Left renal cortex interstitium (tissue), 4 donors: ENCODE data around the gene DCLK2. TPM values are rescaled to one million over a fixed set of nuclear protein-coding genes. Genes with fewer than 3 reads are reported as not detected.
"Not testable (repeated sequence)": the region's sequence is repeated elsewhere in the genome, so short reads cannot be mapped to it uniquely, and the experiment has no call there.

Source experiments
- DNase-seq, 4 donors: peaks; one replicate each; pipeline ENCODE4 v3.0.0-alpha.2; 2013; ENCODE audit warnings: low read depth in 4 of 4, low spot score in 2 of 4, missing footprints in 1 of 4
- polyA plus RNA-seq, 4 donors: library from polyadenylated mRNA; unstranded; fragments of 120-200 nt; gene quantifications; one replicate each; pipeline ENCODE4 v1.2.1, GENCODE V29; 2013; ENCODE audit not compliant: insufficient read length in 4 of 4

The DCLK2 gene
- polyA plus RNA-seq, 4 donors, result 11.7 to 13.2 (median 12.2) TPM

DNA sequence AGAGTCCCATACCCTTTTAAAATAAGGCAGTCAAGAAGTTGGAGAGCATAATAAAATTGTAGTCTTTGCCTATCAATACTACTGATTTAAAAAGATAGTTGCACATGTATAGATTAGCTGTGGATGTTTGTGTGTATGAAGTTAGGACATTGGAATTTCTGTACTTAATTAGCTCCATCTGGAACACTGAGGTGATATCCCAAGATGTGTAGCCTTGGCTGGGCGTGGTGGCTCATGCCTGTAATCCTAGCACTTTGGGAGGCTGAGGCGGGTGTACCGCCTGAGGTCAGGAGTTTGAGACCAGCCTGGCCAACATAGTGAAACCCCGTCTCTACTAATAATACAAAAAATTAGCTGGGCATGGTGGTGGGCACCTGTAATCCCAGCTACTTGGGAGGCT, 119.0 kb downstream of the DCLK2 start:
- not testable (repeated sequence) for DNase-seq

DNA sequence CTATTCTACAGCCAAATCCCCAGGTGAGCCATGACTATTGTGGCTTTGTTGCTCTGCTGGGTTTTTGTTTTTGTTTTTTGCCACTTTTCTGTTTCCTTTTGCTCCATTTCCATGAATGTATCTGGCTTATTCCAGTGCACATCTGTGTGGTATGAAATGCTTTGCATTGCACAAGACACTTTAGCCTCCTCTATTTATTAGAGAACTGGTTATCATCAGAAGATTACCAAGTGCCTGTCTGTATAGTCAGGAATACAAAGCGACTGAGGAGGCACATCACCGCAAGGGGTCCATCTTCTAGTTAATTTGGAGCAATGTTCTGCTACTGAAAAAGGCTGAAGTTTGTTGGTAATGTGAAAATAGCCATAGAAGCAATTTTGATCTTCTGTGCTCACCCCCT, 120.8 kb downstream of the DCLK2 start:
- DNase-seq, result no peak

DNA sequence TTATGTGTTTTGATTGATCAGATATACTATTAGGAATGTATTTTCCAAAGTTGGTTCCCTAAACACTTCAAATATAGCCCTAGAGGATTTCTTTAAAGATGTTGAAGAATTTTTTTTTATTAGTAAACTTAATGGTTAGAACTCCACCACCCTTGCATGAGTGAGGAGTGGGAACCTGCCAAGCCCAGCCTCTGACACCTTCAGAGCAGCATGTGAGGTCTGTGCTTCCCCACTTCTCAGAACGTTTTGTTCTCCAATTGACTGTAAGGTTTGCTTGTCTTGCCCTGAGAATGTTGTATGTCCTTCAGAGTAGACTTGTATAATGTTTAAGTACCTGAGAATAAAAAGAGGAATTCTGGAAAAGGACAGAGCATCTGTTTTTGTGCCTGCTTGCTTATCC, 126.8 kb downstream of the DCLK2 start:
- DNase-seq, result no peak

DNA sequence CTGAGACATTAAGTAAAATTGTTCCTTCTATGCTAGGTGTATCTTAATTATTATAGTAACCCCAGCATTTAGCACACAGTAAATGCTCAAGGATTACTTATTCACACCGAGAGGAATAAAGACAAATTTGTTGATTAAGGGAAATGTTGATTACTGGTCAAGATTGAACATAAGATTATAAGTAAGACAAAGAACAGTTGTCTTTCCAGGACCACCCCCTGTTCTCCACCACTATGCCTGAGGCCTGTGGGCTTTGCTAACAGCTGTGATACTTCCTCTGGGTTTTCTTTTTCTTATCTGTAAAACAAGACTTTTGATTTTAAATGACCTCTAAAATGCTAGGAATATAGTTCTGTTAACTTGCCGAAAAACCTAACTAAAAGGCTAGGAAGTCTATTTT, 128.0 kb downstream of the DCLK2 start:
- DNase-seq, result no peak

DNA sequence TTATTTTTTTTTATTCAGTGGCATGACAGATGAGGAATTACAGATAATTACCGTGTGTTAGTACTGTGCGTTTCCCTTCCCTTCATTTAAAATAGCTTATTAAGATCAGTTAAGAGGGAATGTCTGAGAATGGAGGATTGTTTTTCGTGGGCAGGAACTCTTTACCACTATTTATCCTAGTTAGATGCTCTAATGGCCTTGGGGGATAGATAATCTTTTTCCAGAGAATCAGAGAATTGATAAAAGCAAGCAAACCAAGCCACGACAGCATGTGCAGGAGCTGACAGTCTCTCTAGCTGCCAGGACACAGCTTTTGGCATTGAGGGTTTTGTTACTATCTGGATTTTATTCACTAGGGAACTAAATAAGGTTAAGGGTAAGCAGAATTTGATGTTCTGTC, 128.7 kb downstream of the DCLK2 start:
- DNase-seq, result no peak

DNA sequence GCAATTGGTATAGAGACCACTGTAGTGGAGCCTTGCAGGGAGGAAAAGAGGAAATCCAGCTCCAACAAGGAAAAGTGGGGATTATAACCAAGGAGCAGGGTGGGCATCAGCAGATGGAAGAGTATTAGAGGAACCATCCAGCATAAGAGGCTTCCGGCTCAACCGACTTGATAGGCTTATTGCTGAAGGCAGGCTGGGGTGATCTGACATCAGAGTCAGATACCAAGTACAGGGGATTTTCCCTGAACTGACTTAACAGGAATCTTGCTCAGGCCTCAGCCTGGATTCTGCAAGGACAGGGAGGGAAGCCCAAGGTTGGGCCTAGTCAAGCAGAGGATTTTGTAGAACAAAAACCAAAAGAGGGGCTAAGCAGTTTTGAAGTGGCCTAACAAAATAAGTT, 129.6 kb downstream of the DCLK2 start:
- DNase-seq, result no peak

DNA sequence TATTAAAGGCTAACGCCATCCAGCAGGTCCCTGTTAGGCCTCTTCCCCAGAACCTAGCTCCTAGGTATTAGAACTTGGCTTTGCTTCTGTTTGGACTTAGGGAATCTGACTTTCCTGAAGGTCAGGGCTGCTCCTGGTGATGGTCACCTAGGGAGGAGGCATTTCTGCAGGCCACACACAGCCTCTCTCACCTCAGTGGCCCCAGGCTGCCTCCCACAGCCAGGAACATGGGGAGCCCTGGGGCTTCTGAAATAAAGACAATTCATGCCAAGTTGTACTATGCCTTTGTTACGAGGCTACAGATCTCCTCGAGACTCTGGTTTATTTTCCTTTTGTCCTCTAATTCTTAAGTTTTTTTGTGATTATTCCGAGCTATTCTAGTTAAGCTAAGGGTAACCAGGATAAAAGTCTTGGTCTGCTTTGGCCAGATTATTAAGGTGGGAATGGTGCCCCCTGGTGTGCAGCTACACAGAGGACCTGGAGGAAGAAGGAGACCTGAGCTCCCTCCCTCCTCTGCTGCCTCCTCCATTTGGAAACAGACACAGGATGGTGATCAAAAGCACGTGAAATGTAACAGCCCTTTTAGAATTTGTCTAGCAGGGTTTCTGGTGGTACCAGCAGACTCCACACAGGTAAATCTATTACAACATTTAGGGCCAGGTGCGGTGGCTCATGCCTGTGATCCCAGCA, 131.0 kb downstream of the DCLK2 start:
- DNase-seq, result no peak

DNA sequence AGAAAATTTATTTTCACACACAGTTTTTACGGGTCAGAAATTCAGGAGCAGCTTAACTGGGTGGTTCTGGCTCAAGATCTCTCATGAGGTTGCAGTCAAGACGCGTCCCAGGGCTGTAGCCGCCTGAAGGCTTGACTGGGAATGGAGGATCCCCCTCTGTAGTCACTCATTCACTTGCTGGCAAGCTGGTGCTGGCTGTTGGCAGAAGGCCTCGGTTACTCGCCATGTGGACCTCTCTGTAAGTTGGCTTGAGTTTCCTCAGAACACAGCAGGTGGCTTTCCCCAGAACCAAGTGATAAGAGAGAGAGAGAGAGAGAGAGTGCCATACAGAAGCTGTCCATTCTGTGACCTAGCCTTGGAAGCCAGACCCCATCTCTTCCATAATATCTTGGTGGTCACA, 132.8 kb downstream of the DCLK2 start:
- no peak for DNase-seq

DNA sequence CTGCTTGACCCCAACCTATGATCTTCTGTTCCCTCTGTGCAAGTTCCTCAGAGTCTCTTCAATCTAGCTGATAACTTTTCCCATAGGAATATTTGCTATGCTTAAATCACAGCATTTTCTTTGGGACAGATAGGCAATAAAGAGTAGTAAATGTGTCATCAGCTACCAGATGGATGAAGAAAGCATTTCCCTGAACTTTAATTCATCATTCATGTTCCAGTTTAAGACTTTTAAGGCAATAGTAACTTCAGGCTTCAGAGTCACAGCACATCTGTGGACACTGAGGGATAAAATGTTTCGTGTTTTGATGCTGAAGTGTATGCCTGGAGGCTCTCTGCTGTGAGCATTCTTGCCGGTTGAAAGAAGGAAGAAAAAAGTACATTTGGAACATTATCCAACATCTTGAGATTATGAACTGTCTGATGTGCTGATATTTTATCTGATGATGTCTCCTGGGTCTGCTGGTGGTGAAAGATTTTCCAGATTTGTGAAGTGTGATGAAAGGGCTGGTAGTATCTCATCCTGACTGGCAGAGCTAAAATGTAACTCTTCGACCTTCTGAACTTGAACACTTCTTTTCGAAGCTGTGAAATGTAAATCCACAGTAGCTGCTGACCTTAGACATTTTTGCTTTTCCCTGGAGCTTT, 133.7 kb downstream of the DCLK2 start:
- DNase-seq, result no peak

DNA sequence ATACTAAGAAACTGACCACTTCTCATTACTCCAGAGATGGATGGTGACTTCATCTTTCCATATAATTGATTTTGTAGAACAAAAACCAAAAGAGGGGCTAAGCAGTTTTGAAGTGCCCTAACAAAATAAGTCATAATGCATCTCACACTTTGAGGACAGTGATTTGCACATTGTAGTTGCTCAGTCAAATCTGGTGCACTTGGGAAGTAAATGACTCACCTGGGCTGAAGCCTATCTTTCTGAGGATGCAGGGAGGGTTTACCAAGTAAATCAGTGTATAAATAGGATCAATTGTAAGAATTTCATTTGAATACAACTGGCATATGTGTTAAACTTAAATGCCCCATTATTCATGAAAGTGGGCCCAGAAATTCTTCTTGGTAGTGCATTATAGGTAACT, 134.2 kb downstream of the DCLK2 start:
- no peak for DNase-seq

DNA sequence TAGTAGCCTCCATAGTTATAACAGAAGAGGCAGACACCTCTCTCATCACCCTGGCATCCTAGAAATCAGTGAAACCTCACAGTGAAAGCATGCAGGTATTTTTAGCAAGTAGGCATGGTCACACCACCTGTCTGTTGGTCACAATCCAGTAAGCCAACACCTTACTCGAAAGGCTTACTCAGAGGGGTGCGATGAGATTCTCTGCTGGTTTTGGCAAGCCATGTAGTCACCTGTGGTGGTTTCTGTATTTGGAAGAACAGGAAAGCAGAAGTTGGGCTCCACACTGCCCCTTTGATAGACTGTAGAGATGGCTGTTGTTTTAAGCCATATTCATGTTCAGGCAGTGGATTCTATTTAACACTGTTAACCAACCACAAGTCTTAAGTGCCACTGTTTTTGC, 134.7 kb downstream of the DCLK2 start:
- DNase-seq, result no peak

DNA sequence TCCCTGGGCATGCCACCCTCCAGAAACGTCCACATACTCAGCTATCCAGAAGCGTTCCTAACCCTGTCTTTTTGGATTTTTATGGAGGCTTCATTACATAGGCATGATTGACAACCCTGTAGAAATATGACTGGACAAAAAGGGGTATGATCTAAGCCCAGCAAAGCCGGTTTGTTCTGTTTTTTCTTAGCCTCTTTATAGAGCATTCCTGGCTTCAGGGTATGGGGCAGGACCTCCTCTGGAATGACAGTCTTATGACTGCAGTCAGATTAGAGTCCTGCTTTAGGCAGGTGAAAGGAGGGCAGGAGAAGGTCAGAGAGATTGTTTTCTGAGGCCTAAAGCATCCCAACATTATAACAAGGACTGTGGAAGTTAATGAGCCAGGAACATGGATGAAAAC, 137.4 kb downstream of the DCLK2 start:
- DNase-seq, result no peak

DNA sequence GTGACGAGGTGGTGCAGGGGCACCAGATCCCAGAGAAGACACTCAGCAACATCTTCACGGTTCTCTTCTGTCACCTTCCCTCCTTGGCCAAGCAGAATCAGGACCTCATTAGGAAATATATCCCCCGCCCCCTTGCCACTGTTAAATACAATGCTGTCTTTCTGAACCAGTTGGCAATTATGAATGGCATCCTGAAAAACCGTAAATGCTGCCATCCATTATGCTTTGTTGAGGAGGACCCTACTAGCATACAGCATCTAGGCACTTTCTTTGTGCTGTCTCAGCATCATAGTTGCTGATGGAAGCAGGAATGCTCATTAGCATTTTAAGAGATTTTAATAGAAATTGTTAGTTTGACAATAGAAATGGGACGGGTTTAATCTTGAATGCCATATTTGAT, 138.5 kb downstream of the DCLK2 start:
- no peak for DNase-seq

DNA sequence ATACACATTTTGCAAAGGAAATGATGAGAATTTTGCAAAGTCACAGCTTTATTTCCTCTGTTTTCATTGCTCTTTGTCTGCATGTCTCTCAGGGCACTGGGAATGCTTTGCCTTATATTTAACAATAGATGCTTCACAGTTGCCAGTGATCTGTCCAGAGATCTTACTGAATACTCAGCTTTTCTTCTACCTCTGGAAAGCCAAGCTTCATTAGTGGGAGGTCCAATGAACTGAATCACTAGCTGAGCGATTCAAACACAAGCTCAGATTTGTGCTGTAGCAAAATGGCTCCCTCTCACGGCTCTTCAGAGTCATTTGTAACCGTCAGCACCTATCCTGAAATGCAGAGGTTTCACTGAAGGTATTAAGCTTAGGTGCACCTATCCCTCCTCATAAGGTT, 138.9 kb downstream of the DCLK2 start:
- no peak for DNase-seq

DNA sequence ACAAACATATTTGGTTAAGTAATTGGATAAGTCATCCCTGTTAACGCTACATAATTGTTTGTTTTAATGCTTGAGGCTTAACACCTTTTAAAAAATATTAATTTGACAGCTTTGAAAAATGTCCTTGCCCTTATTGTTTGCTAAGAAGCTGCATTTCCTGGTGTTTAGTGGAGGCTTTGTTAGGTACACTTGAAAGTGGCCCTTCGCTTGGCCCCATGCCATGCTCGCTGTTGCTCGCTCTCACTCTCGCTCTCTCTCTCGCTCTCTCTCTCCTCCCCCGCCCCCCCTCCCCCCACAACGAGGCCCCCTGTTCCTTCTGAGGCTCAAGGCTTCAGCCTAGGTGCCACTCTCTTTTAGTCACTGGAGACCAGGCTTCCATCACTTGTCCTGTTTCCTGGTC, 139.6 kb downstream of the DCLK2 start:
- no peak for DNase-seq

DNA sequence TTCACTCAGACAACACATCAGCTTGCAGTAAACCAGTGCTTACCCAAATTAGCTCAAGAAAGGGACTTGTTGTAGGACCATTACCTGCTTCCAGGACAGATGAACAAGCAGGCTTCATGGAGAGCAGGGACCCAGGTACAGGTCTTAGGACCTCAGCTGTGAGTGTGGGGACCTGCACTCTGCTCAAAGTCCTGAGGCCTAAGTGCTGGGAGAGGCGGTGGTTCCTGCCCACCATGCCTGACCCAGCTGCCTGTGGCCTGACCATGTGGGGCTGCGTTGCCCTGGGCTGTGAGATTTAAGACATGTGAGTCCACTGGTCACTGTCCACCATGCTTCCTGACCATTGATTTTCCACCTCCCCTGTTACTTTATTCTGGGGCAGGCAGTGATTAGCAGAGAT, 140.2 kb downstream of the DCLK2 start:
- DNase-seq, result no peak

DNA sequence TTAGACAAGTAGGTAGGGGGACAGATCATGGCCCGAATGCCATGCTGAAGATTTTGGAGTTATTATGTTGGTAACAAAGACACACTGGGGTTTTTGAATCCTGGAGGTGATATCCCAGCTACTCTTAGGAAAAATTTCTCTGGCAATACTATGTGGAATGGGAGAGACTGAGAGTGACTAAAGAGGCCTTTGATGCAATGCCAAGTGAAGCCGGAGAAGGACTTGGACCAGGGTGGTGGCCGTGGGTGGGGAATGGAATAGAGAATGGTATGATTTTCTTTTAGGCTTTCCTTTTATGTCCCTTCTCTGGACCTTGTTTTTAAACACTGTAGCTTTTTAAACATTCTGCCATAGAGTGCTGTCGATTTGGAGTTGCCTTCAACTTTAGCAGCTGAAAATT, 141.6 kb downstream of the DCLK2 start:
- no peak for DNase-seq

DNA sequence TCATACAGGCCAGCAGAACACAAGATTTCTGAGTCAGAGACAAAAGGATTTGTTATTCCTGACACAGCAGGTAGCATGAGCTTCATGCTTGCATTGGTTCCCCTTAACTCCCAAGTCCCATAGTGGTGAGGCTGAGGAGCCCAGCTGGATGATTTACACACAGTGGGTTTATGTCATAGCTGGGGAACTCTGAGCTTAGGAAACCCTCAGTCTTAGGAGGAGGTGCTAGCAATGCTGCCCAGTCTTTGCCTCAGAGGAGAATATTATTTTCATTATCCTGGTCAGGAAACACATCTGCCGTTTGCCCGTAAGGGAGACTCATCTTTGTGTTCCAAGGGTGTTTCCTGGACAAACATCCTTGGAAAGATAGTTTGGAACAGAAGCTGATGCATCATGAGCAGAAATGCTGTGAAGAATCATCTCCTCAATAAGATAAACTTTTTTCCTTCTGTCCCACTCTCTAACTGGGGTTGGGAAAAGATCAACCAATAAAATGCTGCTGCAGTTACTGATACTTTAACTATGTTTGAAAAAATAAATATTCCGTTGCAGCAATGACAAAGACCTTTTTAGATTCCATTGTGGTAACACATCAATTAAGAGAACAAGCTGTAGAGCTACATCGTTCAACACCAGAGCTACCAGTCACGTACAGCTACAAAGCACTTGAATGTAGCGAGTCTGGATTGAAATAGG, 146.8 kb downstream of the DCLK2 start:
- no peak for DNase-seq

DNA sequence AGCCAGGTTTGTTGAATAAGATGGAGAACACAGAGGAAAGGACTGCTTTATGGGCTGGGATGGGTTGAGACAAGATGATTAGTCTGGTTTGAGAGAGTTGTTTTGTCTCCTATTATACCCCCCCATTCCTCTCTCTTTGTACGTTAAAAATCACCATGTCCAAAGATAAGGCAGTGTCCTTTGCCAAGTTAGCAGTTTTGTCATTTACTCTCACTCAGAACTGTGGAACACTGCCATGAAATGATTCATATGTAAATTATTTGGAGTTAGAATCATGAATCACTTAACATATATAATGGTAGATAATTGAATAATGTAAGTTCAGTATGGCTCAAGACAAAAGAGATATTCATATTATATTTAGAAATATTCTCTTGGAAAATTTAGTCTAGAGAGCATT, 151.3 kb downstream of the DCLK2 start:
- DNase-seq, result no peak

DNA sequence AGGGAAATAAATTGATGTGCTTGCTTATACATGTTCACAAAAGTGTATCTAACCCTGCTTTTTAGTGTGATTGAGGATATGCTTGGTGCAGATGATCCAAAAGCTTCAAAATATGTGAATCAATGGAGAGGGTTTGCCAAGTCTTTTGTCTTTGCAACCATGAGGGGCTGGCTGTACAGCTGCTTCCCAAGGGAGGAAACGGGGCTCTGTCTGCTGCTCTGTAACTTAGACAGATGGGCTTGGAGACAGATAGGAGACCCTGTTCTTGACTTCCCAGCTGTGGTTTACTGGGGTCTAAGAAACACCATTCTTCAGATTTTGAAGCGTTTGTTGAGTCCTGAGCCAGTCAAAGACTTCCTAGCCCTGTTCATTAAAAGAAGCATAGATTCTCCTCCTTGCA, 152.3 kb downstream of the DCLK2 start:
- no peak for DNase-seq

DNA sequence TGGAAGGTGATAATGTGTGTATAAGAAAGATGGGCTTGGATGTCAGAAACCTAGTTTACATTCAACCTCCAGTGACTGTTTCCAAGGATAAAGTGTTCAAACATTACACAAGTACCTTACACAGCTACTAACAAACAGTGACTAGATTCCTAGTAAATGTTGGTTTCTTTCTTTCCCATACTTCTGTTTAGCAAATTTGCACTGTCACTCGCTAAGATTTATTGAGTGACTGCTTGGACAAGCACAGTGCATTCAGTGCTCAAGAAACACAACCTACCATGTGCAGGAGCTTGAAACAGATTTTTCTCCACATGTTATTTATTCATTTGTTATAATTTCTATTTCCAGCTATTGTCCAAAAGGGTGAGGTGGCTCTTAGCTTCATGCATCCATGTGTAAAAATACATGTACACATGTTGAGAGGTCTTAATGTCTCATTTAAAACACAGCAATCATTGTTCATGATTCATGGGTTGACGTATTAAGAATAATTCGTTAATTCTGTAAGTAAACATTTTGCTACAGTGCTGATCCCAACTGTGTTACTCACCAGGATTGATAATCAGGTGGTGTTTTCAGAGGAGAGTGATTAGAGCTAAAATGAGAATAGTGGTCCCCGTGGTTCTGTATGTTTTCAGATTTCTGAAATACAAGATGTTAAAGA, 153.0 kb downstream of the DCLK2 start:
- no peak for DNase-seq

DNA sequence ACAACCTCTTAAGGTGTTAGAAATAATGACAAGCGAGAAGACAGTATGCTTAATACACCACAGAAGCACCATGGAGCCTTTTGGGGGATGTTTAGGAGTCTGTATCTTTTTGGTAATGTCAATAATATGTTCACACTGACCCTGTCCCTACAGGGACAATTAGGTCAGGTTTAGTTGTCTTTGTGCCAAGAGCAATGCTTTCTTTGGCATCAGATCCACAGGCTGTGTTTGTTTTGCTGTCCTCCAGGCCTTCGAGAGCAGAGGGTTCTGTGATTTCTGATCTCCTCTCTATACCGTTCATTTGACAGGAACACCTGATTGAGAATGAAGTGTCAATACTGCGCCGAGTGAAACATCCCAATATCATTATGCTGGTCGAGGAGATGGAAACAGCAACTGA, 153.8 kb downstream of the DCLK2 start:
- no peak for DNase-seq
